Central memory CD8-positive, alpha-beta T cell (primary cell): ENCODE data around the gene NRXN3.

ENCODE experiments used
- ATAC-seq: fragments of 150-1000 bp; cut with Tn5 transposase; replicated peaks from 2 replicates; pipeline ENCODE4 v1.10.0; 2022; ENCODE audit warnings: mild to moderate bottlenecking, moderate FRiP score, moderate number of reproducible peaks; ENCODE audit not compliant: poor library complexity, severe bottlenecking; ENCODE audit errors: extremely low read depth
- DNase-seq, 2 donors: peaks; one replicate each; pipeline ENCODE4 v3.0.0; 2021; ENCODE audit warnings: low spot score in 2 of 2
- H3K27ac Mint-ChIP-seq: one replicate; pipeline ENCODE4 v1.8.0; 2022; ENCODE audit warnings: low read depth, mild to moderate bottlenecking, moderate library complexity, mixed read lengths
- H3K27me3 Mint-ChIP-seq: one replicate; pipeline ENCODE4 v1.8.0; 2022; ENCODE audit warnings: mixed read lengths
- H3K36me3 Mint-ChIP-seq: one replicate; pipeline ENCODE4 v1.8.0; 2022; ENCODE audit warnings: mild to moderate bottlenecking, moderate library complexity, mixed read lengths; ENCODE audit not compliant: insufficient read depth
- H3K4me1 Mint-ChIP-seq: one replicate; pipeline ENCODE4 v1.8.0; 2022; ENCODE audit warnings: mixed read lengths
- H3K4me3 Mint-ChIP-seq: one replicate; pipeline ENCODE4 v1.8.0; 2022; ENCODE audit warnings: mild to moderate bottlenecking, moderate library complexity, mixed read lengths
- H3K9me3 Mint-ChIP-seq: one replicate; pipeline ENCODE4 v1.8.0; 2022; ENCODE audit warnings: mixed read lengths

Gene NRXN3

DNA sequence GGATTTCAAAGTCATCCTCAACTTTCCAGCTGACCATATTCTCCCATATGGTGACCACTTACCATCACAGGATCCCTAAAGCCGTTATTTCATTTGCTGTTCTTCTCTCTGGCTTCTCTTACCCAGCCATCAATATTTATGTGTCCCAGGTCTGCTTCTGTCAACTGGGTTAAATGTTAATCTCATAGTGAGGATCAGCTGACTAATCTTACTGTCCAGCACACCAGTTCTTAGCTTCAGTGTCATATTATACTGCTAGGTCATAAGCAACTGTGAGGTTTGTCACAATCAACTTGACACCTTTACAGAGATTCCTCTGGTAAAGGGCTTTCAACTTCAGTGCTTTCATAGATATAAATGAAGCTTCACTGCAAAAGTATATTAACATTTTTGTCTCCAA lies 1746.7 kb downstream of the NRXN3 start:
- Mint-ChIP-seq H3K9me3 (peaks cover 27% of the 10 kb centered on the region), H3K36me3 (no peaks in the 10 kb centered on the region), H3K4me3 (no peak overlapping the region), H3K4me1 (no peaks in the 10 kb centered on the region), H3K27me3 (no peaks in the 10 kb centered on the region), H3K27ac (no peak overlapping the region)
- DNase-seq = no peak
- ATAC-seq = no peak
